Lower leg skin (tissue), 4 donors: ENCODE measurements around the gene TUSC2. TPM values are rescaled to one million over a fixed set of nuclear protein-coding genes. Genes with fewer than 3 reads are reported as not detected.

Experiments used
- DNase-seq, 2 donors: peaks; one replicate each; pipeline ENCODE4 v3.0.0-alpha.2; 2019; ENCODE audit warnings: low spot score in 2 of 2
- H3K4me3 ChIP-seq: fragments of 200-600 bp; sonication (generic); 2 replicates; pipeline ENCODE4 v1.5.1; 2017; ENCODE audit warnings: mild to moderate bottlenecking, low read depth; ENCODE audit not compliant: poor library complexity, severe bottlenecking
- POLR2A ChIP-seq, 2 donors: fragments of 450-650 bp; IDR thresholded peaks; one replicate each; pipeline ENCODE4 v1.6.1; 2016 to 2017; ENCODE audit warnings: antibody characterized with exemption in 2 of 2, mild to moderate bottlenecking in 1 of 2, moderate library complexity in 1 of 2
- WGBS, 2 donors: methylation state at CpG; one replicate each; pipeline ENCODE4 v1.1.5; 2018; 5-methylcytosine and 5-hydroxymethylcytosine counted together
- intact Hi-C: fragments of 100-400 bp; cut with DNase I; formaldehyde crosslinking; loops from one replicate; pipeline ENCODE4 v1.15.0; 2023; ENCODE audit warnings: low total_unique reads
- total RNA-seq, 4 donors: library from RNA; depleted of rRNA; stranded (reverse); fragments of >200 nt; gene quantifications; one replicate each; pipeline ENCODE4 v1.1.0, GENCODE V29; 2016
- TF ChIP-seq, protein P1 (sequence below), 3 donors: fragments of 450-650 bp; IDR thresholded peaks; one replicate each; pipeline ENCODE4 v1.5.1; 2016; ENCODE audit warnings: antibody characterized with exemption in 3 of 3, mild to moderate bottlenecking in 3 of 3, moderate library complexity in 2 of 3

Gene TUSC2
- total RNA-seq, 4 donors from 2014 or later: 13.1 to 24.2 (median 18.0) TPM

- intact Hi-C loops: no loop called here
- DNase-seq: no peak
- H3K4me3 ChIP-seq: no peak overlapping the region
- 32 to 43% methylated on average over 2 of the region's 2 CpGs for WGBS, 2 donors
- TF ChIP-seq, protein P1, sequence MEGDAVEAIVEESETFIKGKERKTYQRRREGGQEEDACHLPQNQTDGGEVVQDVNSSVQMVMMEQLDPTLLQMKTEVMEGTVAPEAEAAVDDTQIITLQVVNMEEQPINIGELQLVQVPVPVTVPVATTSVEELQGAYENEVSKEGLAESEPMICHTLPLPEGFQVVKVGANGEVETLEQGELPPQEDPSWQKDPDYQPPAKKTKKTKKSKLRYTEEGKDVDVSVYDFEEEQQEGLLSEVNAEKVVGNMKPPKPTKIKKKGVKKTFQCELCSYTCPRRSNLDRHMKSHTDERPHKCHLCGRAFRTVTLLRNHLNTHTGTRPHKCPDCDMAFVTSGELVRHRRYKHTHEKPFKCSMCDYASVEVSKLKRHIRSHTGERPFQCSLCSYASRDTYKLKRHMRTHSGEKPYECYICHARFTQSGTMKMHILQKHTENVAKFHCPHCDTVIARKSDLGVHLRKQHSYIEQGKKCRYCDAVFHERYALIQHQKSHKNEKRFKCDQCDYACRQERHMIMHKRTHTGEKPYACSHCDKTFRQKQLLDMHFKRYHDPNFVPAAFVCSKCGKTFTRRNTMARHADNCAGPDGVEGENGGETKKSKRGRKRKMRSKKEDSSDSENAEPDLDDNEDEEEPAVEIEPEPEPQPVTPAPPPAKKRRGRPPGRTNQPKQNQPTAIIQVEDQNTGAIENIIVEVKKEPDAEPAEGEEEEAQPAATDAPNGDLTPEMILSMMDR (IDR thresholded peaks at IDR 0.05): no peak
- TF ChIP-seq POLR2A (IDR thresholded peaks at IDR 0.05): no peak
Measured at GRCh38 chr3:50352781-50353180, 24.8 kb upstream of the TUSC2 start.

- no peak overlapping the region for H3K4me3 ChIP-seq
- TF ChIP-seq, protein P1 (IDR thresholded peaks at IDR 0.05): no peak
- no peak for TF ChIP-seq POLR2A (IDR thresholded peaks at IDR 0.05)
- 45 to 47% methylated on average over 11 of the region's 11 CpGs for WGBS, 2 donors
- no peak for DNase-seq
- intact Hi-C loops: no loop called here
Measured at GRCh38 chr3:50351323-50351697, 23.3 kb upstream of the TUSC2 start.

DNA sequence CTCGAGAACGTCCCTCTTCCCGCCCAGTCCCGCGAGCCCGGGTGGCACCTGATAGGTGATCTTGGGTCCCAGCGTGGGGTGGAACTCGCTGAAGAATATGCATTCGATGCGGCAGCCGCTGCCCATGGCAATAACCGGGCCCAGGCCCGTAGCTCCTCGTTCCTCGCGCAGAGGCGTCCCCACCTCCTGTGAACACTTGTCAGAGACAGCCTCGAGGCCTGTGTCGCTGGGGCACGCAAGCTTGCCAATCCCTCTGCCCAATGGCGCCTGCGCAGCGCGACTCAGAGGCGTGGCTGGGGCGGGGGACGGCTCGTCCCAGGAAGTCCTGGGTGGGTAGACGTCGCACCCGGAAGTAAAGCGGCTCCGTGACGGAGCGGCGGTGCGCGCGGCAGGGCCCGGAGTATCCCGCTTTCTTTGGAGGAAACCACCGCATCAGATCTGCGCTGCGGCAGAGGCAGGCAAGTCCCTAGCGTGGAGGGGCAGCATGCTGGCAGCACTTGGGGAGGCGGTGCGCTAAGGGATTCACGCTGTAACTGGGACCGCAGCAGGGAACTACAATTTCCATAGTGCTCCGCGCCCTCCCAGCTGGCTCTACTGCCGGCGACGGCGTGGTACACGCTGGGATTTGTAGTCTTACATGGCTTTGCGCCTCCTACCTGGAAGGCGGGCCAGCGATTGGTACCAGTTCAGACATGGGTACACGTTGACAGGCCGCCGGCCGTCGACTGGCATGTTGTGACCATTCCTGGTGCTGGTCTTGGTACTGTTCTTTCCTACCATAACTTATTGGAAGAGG lies 22.7 kb upstream of the TUSC2 start, which contains the start of the genes CYB561D2 and NPRL2:
Gene CYB561D2, plus strand, starts transcription at position 336 of the 796 bp plus-strand sequence. CDS start 572 bp downstream, outside the sequence.
Gene NPRL2, minus strand, starts transcription at position 249 of the 796 bp plus-strand sequence. Its CDS starts 123 bp downstream, at position 126.
- WGBS, 2 donors: 1% methylated on average over 31 to 44 of the region's 64 CpGs
- TF ChIP-seq, protein P1 (IDR thresholded peaks at IDR 0.05): no peak
- TF ChIP-seq POLR2A (IDR thresholded peaks at IDR 0.05): no peak
- peak; percentile 97 to 99 for DNase-seq
- intact Hi-C loops: no loop called here
- H3K4me3 ChIP-seq: peak within 1 kb of the TSS; percentile 49

GRCh38 chr3:50350213-50350526 lies 22.1 kb upstream of the TUSC2 start:
- intact Hi-C loops: no loop called here
- TF ChIP-seq, protein P1 (IDR thresholded peaks at IDR 0.05): no peak
- TF ChIP-seq POLR2A (IDR thresholded peaks at IDR 0.05): no peak
- H3K4me3 ChIP-seq: peak overlapping the region; percentile 49
- WGBS, 2 donors: 2 to 3% methylated on average over 7 of the region's 7 CpGs
- DNase-seq: no peak

DNA sequence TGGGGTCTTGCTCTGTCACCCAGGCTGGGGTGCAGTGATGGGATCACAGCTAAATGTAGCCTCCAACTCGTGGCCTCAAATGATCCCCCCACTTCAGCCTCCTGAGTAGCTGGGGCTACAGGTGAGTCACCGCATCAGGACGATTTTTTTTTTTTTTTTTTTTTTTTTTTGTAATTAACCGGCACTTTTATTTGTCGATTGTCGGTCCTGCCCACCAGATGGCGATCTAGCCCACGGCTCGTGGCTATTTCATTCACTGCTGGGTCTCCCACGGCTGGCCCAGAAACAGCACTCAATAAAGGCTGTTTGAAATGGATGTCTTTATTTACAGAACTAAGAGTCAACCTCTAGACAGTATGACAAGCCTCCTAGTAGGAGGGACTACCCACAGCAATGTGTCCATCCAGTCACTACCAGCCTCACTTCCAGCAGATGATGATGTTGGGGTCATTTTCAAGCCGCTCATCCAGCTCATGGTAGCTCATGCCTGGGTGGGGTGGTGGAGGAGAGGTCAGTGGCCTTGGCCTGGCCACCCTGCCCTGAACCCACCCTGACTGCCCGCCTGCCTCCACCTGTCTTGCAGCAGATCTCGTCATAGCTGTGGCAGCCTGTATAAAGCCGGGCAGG lies 19.3 kb upstream of the TUSC2 start:
- DNase-seq: no peak
- intact Hi-C loops: loop anchor here (5.0 kb wide), 1 partner anchor 200 kb away; no protein-coding TSS in a partner anchor
- no peak for TF ChIP-seq POLR2A (IDR thresholded peaks at IDR 0.05)
- TF ChIP-seq, protein P1 (IDR thresholded peaks at IDR 0.05): no peak
- H3K4me3 ChIP-seq: no peak overlapping the region
- WGBS, 2 donors: 25 to 27% methylated on average over 14 of the region's 14 CpGs
